H9 (cell line): ENCODE measurements around the gene MINDY2. TPM values are rescaled to one million over a fixed set of nuclear protein-coding genes. Genes with fewer than 3 reads are reported as not detected.

Experiments used
- DNase-seq: peaks from one replicate; pipeline ENCODE4 v3.0.0-alpha.2; 2017
- H2AFZ ChIP-seq: one replicate; pipeline ENCODE4 v1.6.1; 2013; ENCODE audit warnings: mild to moderate bottlenecking, low read length, control low read depth, moderate library complexity
- H2AK5ac ChIP-seq: 2 replicates; pipeline ENCODE4 v1.6.1; 2013; ENCODE audit warnings: low read length, control low read depth, mixed read lengths; ENCODE audit not compliant: insufficient read length
- H2BK120ac ChIP-seq: one replicate; pipeline ENCODE4 v1.6.1; 2013; ENCODE audit warnings: low read depth, mild to moderate bottlenecking, low read length, control low read depth, inconsistent platforms; ENCODE audit not compliant: poor library complexity, severe bottlenecking
- H2BK12ac ChIP-seq: 2 replicates; pipeline ENCODE4 v1.6.1; 2013; ENCODE audit warnings: low read length, control low read depth, mixed read lengths, low read depth; ENCODE audit not compliant: insufficient read length
- H2BK15ac ChIP-seq: 2 replicates; pipeline ENCODE4 v1.6.1; 2013; ENCODE audit warnings: low read depth, low read length, control low read depth
- H2BK20ac ChIP-seq: one replicate; pipeline ENCODE4 v1.6.1; 2013; ENCODE audit warnings: low read depth, mild to moderate bottlenecking, low read length, control low read depth, inconsistent platforms; ENCODE audit not compliant: poor library complexity, severe bottlenecking
- H2BK5ac ChIP-seq: 2 replicates; pipeline ENCODE4 v1.6.1; 2013; ENCODE audit warnings: low read length, control low read depth, mixed read lengths; ENCODE audit not compliant: insufficient read length
- H3K14ac ChIP-seq: 2 replicates; pipeline ENCODE4 v1.6.1; 2013; ENCODE audit warnings: low read length, control low read depth; ENCODE audit not compliant: insufficient read depth
- H3K18ac ChIP-seq: 2 replicates; pipeline ENCODE4 v1.6.1; 2013; ENCODE audit warnings: low read depth, mild to moderate bottlenecking, mixed read lengths, low read length, control low read depth; ENCODE audit not compliant: insufficient read length
- H3K23ac ChIP-seq: 2 replicates; pipeline ENCODE4 v1.6.1; 2013; ENCODE audit warnings: low read length, control low read depth, mixed read lengths, low read depth; ENCODE audit not compliant: insufficient read length
- H3K23me2 ChIP-seq: 2 replicates; pipeline ENCODE4 v1.6.1; 2013; ENCODE audit warnings: low read depth, mild to moderate bottlenecking, mixed read lengths, low read length, control low read depth; ENCODE audit not compliant: insufficient read length, poor library complexity, severe bottlenecking
- H3K27ac ChIP-seq: 2 replicates; pipeline ENCODE4 v1.5.1; 2013; ENCODE audit warnings: low read length, control low read depth, mixed read lengths, low read depth; ENCODE audit not compliant: insufficient read length
- H3K27me3 ChIP-seq: 2 replicates; pipeline ENCODE4 v1.6.1; 2013; ENCODE audit warnings: low read length, control low read depth, inconsistent platforms; ENCODE audit not compliant: insufficient read depth
- H3K4ac ChIP-seq: 2 replicates; pipeline ENCODE4 v1.6.1; 2013; ENCODE audit warnings: low read depth, mild to moderate bottlenecking, control low read depth, inconsistent platforms, low read length, moderate library complexity
- H3K4me1 ChIP-seq: 2 replicates; pipeline ENCODE4 v1.6.1; 2013; ENCODE audit warnings: low read length, control low read depth, inconsistent platforms; ENCODE audit not compliant: insufficient read depth
- H3K4me2 ChIP-seq: 2 replicates; pipeline ENCODE4 v1.6.1; 2013; ENCODE audit warnings: low read length, control low read depth, mixed read lengths; ENCODE audit not compliant: insufficient read length, insufficient read depth
- H3K56ac ChIP-seq: 2 replicates; pipeline ENCODE4 v1.6.1; 2013; ENCODE audit warnings: low read depth, mild to moderate bottlenecking, mixed read lengths, low read length, control low read depth; ENCODE audit not compliant: insufficient read length
- H3K79me1 ChIP-seq: 2 replicates; pipeline ENCODE4 v1.6.1; 2013; ENCODE audit warnings: low read depth, mild to moderate bottlenecking, moderate library complexity, low read length, control low read depth, inconsistent platforms; ENCODE audit not compliant: insufficient read depth, poor library complexity, severe bottlenecking
- H3K79me2 ChIP-seq: 2 replicates; pipeline ENCODE4 v1.6.1; 2013; ENCODE audit warnings: low read length, control low read depth, inconsistent platforms; ENCODE audit not compliant: insufficient read depth
- H3K9ac ChIP-seq: 2 replicates; pipeline ENCODE4 v1.6.1; 2013; ENCODE audit warnings: low read length, control low read depth, mixed read lengths; ENCODE audit not compliant: insufficient read length; ENCODE audit errors: extremely low read depth
- H3K9me3 ChIP-seq: one replicate; pipeline ENCODE4 v1.6.1; 2013; ENCODE audit warnings: low read depth, low read length, inconsistent platforms; ENCODE audit not compliant: control insufficient read depth
- H3T11ph ChIP-seq: one replicate; pipeline ENCODE4 v1.6.1; 2013; ENCODE audit warnings: mild to moderate bottlenecking, low read length, control low read depth, inconsistent platforms
- H4K20me1 ChIP-seq: one replicate; pipeline ENCODE4 v1.6.1; 2013; ENCODE audit not compliant: control insufficient read depth, insufficient read length, insufficient read depth
- H4K5ac ChIP-seq: 2 replicates; pipeline ENCODE4 v1.6.1; 2013; ENCODE audit warnings: low read depth, mild to moderate bottlenecking, mixed read lengths, low read length, control low read depth; ENCODE audit not compliant: insufficient read length
- H4K8ac ChIP-seq: replicated peaks from 2 replicates; pipeline ENCODE4 v1.6.1; 2013; ENCODE audit warnings: low read length, control low read depth, mixed read lengths, low read depth; ENCODE audit not compliant: insufficient read length
- H4K91ac ChIP-seq: 2 replicates; pipeline ENCODE4 v1.6.1; 2013; ENCODE audit warnings: low read depth, mild to moderate bottlenecking, moderate library complexity, mixed read lengths, low read length, control low read depth; ENCODE audit not compliant: insufficient read length
- H3K27ac Mint-ChIP-seq, 3 experiments: 2 replicates in 2 of 3; 3 replicates in 1 of 3; pipeline ENCODE4 v1.8.0; 2020 to 2021; ENCODE audit warnings: mixed read lengths in 3 of 3, mild to moderate bottlenecking in 1 of 3, moderate library complexity in 1 of 3
- H3K27me3 Mint-ChIP-seq: 2 replicates; pipeline ENCODE4 v1.8.0; 2021; ENCODE audit warnings: low read depth, mild to moderate bottlenecking, moderate library complexity, mixed read lengths
- H3K36me3 Mint-ChIP-seq, 3 experiments: 2 replicates in 2 of 3; 3 replicates in 1 of 3; pipeline ENCODE4 v1.8.0; 2020 to 2021; ENCODE audit warnings: low read depth in 3 of 3, mixed read lengths in 3 of 3; ENCODE audit not compliant: insufficient read depth in 1 of 3
- H3K4me1 Mint-ChIP-seq, 2 experiments: 2 replicates each; pipeline ENCODE4 v1.8.0; 2020; ENCODE audit warnings: mixed read lengths in 2 of 2
- H3K4me3 Mint-ChIP-seq, 2 experiments: 2 replicates in 1 of 2; 3 replicates in 1 of 2; pipeline ENCODE4 v1.8.0; 2020 to 2021; ENCODE audit warnings: mild to moderate bottlenecking in 2 of 2, mixed read lengths in 2 of 2, moderate library complexity in 1 of 2
- H3K9me3 Mint-ChIP-seq, 2 experiments: 2 replicates in 1 of 2; 3 replicates in 1 of 2; pipeline ENCODE4 v1.8.0; 2020; ENCODE audit warnings: mild to moderate bottlenecking in 2 of 2, mixed read lengths in 2 of 2, moderate library complexity in 1 of 2
- WGBS: extraction: QIAGEN DNeasy Blood & Tissue Kit; methylation state at CpG from one replicate; pipeline ENCODE4 v1.1.7; 2013; ENCODE audit warnings: missing lambda C conversion rate, low lambda C conversion rate, mixed read lengths; ENCODE audit not compliant: insufficient read length; ENCODE audit errors: extremely low coverage; 5-methylcytosine and 5-hydroxymethylcytosine counted together
- total RNA-seq: library from RNA; stranded (reverse); gene quantifications from 2 replicates; pipeline ENCODE4 v1.2.1, GENCODE V29; 2021
- TF ChIP-seq, protein P1 (sequence below): fragments of 200-600 bp; sonication (generic); conservative IDR thresholded peaks from 3 replicates; pipeline ENCODE4 v1.8.0; 2021; ENCODE audit warnings: antibody characterized with exemption, mild to moderate bottlenecking

MINDY2 gene
- total RNA-seq, 1 experiment from 2014 or later: 32.3 TPM

DNA sequence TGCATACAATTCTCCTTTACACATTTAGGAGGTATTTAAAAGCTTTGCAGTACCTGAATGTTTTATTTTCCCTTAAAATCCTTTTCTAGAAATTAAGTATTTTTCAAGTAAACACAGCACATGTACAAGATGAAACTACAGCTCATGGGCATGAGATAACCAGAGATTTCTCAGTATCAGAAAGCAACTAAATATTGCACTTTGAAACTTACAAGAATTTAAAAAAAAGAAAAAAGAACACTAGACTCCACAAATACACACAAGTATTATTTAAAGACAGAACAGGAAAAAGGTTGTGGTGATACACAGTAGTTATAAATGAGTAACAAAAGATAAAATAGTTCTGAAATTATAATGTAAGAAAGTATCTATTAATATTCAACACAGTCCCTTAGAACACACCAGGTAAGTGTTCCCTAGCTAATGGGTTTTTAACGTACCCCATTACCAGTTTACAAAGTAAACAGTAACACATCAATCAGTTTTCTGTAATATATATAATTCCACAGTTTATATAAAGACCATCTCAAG, 127.1 kb downstream of the MINDY2 start:
- H3K23ac ChIP-seq: no peak overlapping the region
- Mint-ChIP-seq H3K9me3 (no peaks in the 10 kb centered on the region), H3K4me1 (peaks cover 0 to 5% of the 10 kb centered on the region in 2 experiments; a peak in 1 of 4 replicates), H3K36me3 (peaks cover 26 to 73% (median 72%) of the 10 kb centered on the region in 3 experiments; a peak in 6 of 7 replicates), H3K4me3 (no peak overlapping the region), H3K27me3 (no peaks in the 10 kb centered on the region), H3K27ac (no peak overlapping the region)
- no peaks in the 10 kb centered on the region for H3K27me3 ChIP-seq
- H2AFZ ChIP-seq: no peak overlapping the region
- WGBS: no CpG with 5 or more reads among the region's 1 CpG
- H4K8ac ChIP-seq: no peak overlapping the region
- H3K79me1 ChIP-seq: peaks cover 5% of the 10 kb centered on the region
- H3K79me2 ChIP-seq: no peaks in the 10 kb centered on the region
- H3K27ac ChIP-seq: no peak overlapping the region
- no peak overlapping the region for H4K91ac ChIP-seq
- no peak overlapping the region for H3K14ac ChIP-seq
- no peak overlapping the region for H3K9ac ChIP-seq
- H2BK5ac ChIP-seq: no peak overlapping the region
- no peak overlapping the region for H2BK12ac ChIP-seq
- H3K4ac ChIP-seq: no peak overlapping the region
- no peak for DNase-seq
- no peak overlapping the region for H2BK20ac ChIP-seq
- H3K23me2 ChIP-seq: no peaks in the 10 kb centered on the region
- no peak overlapping the region for H3T11ph ChIP-seq
- H2AK5ac ChIP-seq: no peak overlapping the region
- no peaks in the 10 kb centered on the region for H3K4me1 ChIP-seq
- TF ChIP-seq, protein P1, sequence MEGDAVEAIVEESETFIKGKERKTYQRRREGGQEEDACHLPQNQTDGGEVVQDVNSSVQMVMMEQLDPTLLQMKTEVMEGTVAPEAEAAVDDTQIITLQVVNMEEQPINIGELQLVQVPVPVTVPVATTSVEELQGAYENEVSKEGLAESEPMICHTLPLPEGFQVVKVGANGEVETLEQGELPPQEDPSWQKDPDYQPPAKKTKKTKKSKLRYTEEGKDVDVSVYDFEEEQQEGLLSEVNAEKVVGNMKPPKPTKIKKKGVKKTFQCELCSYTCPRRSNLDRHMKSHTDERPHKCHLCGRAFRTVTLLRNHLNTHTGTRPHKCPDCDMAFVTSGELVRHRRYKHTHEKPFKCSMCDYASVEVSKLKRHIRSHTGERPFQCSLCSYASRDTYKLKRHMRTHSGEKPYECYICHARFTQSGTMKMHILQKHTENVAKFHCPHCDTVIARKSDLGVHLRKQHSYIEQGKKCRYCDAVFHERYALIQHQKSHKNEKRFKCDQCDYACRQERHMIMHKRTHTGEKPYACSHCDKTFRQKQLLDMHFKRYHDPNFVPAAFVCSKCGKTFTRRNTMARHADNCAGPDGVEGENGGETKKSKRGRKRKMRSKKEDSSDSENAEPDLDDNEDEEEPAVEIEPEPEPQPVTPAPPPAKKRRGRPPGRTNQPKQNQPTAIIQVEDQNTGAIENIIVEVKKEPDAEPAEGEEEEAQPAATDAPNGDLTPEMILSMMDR: no peak
- H3K56ac ChIP-seq: no peak overlapping the region
- no peak overlapping the region for H3K4me2 ChIP-seq
- H4K5ac ChIP-seq: no peak overlapping the region
- no peaks in the 10 kb centered on the region for H3K9me3 ChIP-seq
- no peaks in the 10 kb centered on the region for H4K20me1 ChIP-seq
- no peak overlapping the region for H2BK15ac ChIP-seq
- H2BK120ac ChIP-seq: no peak overlapping the region
- no peak overlapping the region for H3K18ac ChIP-seq
